ENCODE data around the gene PGK2. TPM values are rescaled to one million over a fixed set of nuclear protein-coding genes. Genes with fewer than 3 reads are reported as not detected.
A peak's percentile ranks its signal among the peaks of the same experiment; 100 is the strongest.
"Not testable (repeated sequence)": the region's sequence is repeated elsewhere in the genome, so short reads cannot be mapped to it uniquely, and the experiment has no call there.

The PGK2 gene
- total RNA-seq, 1 donor from 2014 or later: not detected

GRCh38 chr6:49813248-49813647 is 26.2 kb upstream of the PGK2 start:
- Mint-ChIP-seq H3K36me3 (ENCODE audit: insufficient read depth) (no peaks in the 10 kb centered on the region), H3K9me3 (ENCODE audit: low read depth) (peaks cover 11% of the 10 kb centered on the region), H3K27me3 (no peaks in the 10 kb centered on the region), H3K4me1 (ENCODE audit: low read depth) (peaks cover 6% of the 10 kb centered on the region), H3K27ac (no peak overlapping the region), H3K4me3 (ENCODE audit: low read depth) (no peak overlapping the region)
- no peak for DNase-seq (ENCODE audit: low spot score, unreplicated experiment)
- TF ChIP-seq CTCF (IDR thresholded peaks at IDR 0.05; ENCODE audit: unreplicated experiment): no peak

- no peak for TF ChIP-seq CTCF (IDR thresholded peaks at IDR 0.05; ENCODE audit: unreplicated experiment)
- Mint-ChIP-seq H3K27me3 (no peaks in the 10 kb centered on the region), H3K4me3 (ENCODE audit: low read depth) (no peak overlapping the region), H3K9me3 (ENCODE audit: low read depth) (peaks cover 14% of the 10 kb centered on the region), H3K27ac (no peak overlapping the region), H3K36me3 (ENCODE audit: insufficient read depth) (no peaks in the 10 kb centered on the region), H3K4me1 (ENCODE audit: low read depth) (peaks cover 3% of the 10 kb centered on the region)
- no peak for DNase-seq (ENCODE audit: low spot score, unreplicated experiment)
Observed at GRCh38 chr6:49806145-49806544, 19.1 kb upstream of the PGK2 start.

GRCh38 chr6:49805246-49805645 is 18.2 kb upstream of the PGK2 start:
- DNase-seq (ENCODE audit: low spot score, unreplicated experiment): no peak
- Mint-ChIP-seq H3K4me1 (ENCODE audit: low read depth) (peaks cover 3% of the 10 kb centered on the region), H3K36me3 (ENCODE audit: insufficient read depth) (no peaks in the 10 kb centered on the region), H3K27ac (no peak overlapping the region), H3K4me3 (ENCODE audit: low read depth) (no peak overlapping the region), H3K27me3 (no peaks in the 10 kb centered on the region), H3K9me3 (ENCODE audit: low read depth) (peaks cover 10% of the 10 kb centered on the region)
- no peak for TF ChIP-seq CTCF (IDR thresholded peaks at IDR 0.05; ENCODE audit: unreplicated experiment)

GRCh38 chr6:49801525-49801924 is 14.4 kb upstream of the PGK2 start:
- Mint-ChIP-seq H3K27ac (no peak overlapping the region), H3K4me1 (ENCODE audit: low read depth) (peaks cover 3% of the 10 kb centered on the region), H3K9me3 (ENCODE audit: low read depth) (no peaks in the 10 kb centered on the region), H3K27me3 (no peaks in the 10 kb centered on the region), H3K36me3 (ENCODE audit: insufficient read depth) (no peaks in the 10 kb centered on the region), H3K4me3 (ENCODE audit: low read depth) (no peak overlapping the region)
- no peak for DNase-seq (ENCODE audit: low spot score, unreplicated experiment)
- TF ChIP-seq CTCF (IDR thresholded peaks at IDR 0.05; ENCODE audit: unreplicated experiment): no peak

GRCh38 chr6:49799090-49799489 is 12.0 kb upstream of the PGK2 start:
- H3K27ac Mint-ChIP-seq: no peak overlapping the region
- no peaks in the 10 kb centered on the region for H3K9me3 Mint-ChIP-seq (ENCODE audit: low read depth)
- peaks cover 3% of the 10 kb centered on the region for H3K4me1 Mint-ChIP-seq (ENCODE audit: low read depth)

GRCh38 chr6:49796842-49797455 is 9.9 kb upstream of the PGK2 start:
- H3K9me3 Mint-ChIP-seq (ENCODE audit: low read depth); DNase-seq (ENCODE audit: low spot score, unreplicated experiment): not testable (repeated sequence)

More at GRCh38 chr6:49799090-49799489, 12.0 kb upstream of the PGK2 start:
- no peak overlapping the region for H3K4me3 Mint-ChIP-seq (ENCODE audit: low read depth)
- no peaks in the 10 kb centered on the region for H3K36me3 Mint-ChIP-seq (ENCODE audit: insufficient read depth)
- no peaks in the 10 kb centered on the region for H3K27me3 Mint-ChIP-seq
- TF ChIP-seq CTCF (IDR thresholded peaks at IDR 0.05; ENCODE audit: unreplicated experiment): no peak
- DNase-seq (ENCODE audit: low spot score, unreplicated experiment): no peak

More at GRCh38 chr6:49796842-49797455, 9.9 kb upstream of the PGK2 start:
- peak overlapping the region; percentile 75 for H3K4me3 Mint-ChIP-seq (ENCODE audit: low read depth)
- H3K36me3 Mint-ChIP-seq (ENCODE audit: insufficient read depth); H3K27me3 Mint-ChIP-seq; H3K4me1 Mint-ChIP-seq (ENCODE audit: low read depth): not testable (repeated sequence)
- peak overlapping the region; percentile 81 for H3K27ac Mint-ChIP-seq
